ENCODE measurements around the gene DGKG.

The DGKG gene

GRCh38 chr3:186318135-186318534 lies 43.9 kb downstream of the DGKG start:
- H3K9me2 ChIP-seq (replicated peaks; ENCODE audit: control insufficient read depth, low read length), result no peaks in the 10 kb centered on the region
- no peaks in the 10 kb centered on the region for H3K4me1 ChIP-seq (ENCODE audit: control insufficient read depth, low read length)
- no peaks in the 10 kb centered on the region for H3K27me3 ChIP-seq (ENCODE audit: control insufficient read depth, low read length)
- no peaks in the 10 kb centered on the region for H3K79me2 ChIP-seq (ENCODE audit: control insufficient read depth, low read length)
- no peaks in the 10 kb centered on the region for H3K9me3 ChIP-seq (ENCODE audit: control insufficient read depth, insufficient read depth, low read length)
- no peak for TF ChIP-seq CTCF (IDR thresholded peaks at IDR 0.05; ENCODE audit: low read depth, low read length, poor library complexity, severe bottlenecking)
- no peak for TF ChIP-seq EZH2phosphoT487 (IDR thresholded peaks at IDR 0.05; ENCODE audit: borderline replicate concordance, low read length)
- no peaks in the 10 kb centered on the region for H3F3A ChIP-seq (ENCODE audit: control insufficient read depth, insufficient read depth)
- H3K27ac ChIP-seq (ENCODE audit: low read depth, low read length), result no peak overlapping the region
- H3K4me2 ChIP-seq (ENCODE audit: low read length), result no peak overlapping the region
- H3K36me3 ChIP-seq (ENCODE audit: control insufficient read depth, low read length), result no peaks in the 10 kb centered on the region
- H3K4me3 ChIP-seq (ENCODE audit: low read length), result no peak overlapping the region
- H4K20me1 ChIP-seq (ENCODE audit: control insufficient read depth, insufficient read depth, low read depth, low read length), result no peaks in the 10 kb centered on the region

GRCh38 chr3:186317478-186317877 lies 44.6 kb downstream of the DGKG start:
- no peak overlapping the region for H3K4me3 ChIP-seq (ENCODE audit: low read length)
- no peaks in the 10 kb centered on the region for H4K20me1 ChIP-seq (ENCODE audit: control insufficient read depth, insufficient read depth, low read depth, low read length)
- no peak overlapping the region for H3K27ac ChIP-seq (ENCODE audit: low read depth, low read length)
- no peaks in the 10 kb centered on the region for H3K27me3 ChIP-seq (ENCODE audit: control insufficient read depth, low read length)
- no peak for TF ChIP-seq CTCF (IDR thresholded peaks at IDR 0.05; ENCODE audit: low read depth, low read length, poor library complexity, severe bottlenecking)
- TF ChIP-seq EZH2phosphoT487 (IDR thresholded peaks at IDR 0.05; ENCODE audit: borderline replicate concordance, low read length), result no peak
- no peaks in the 10 kb centered on the region for H3K9me2 ChIP-seq (replicated peaks; ENCODE audit: control insufficient read depth, low read length)
- H3K9me3 ChIP-seq (ENCODE audit: control insufficient read depth, insufficient read depth, low read length), result no peaks in the 10 kb centered on the region
- H3K79me2 ChIP-seq (ENCODE audit: control insufficient read depth, low read length), result no peaks in the 10 kb centered on the region
- no peaks in the 10 kb centered on the region for H3F3A ChIP-seq (ENCODE audit: control insufficient read depth, insufficient read depth)
- no peaks in the 10 kb centered on the region for H3K4me1 ChIP-seq (ENCODE audit: control insufficient read depth, low read length)
- no peak overlapping the region for H3K4me2 ChIP-seq (ENCODE audit: low read length)
- no peaks in the 10 kb centered on the region for H3K36me3 ChIP-seq (ENCODE audit: control insufficient read depth, low read length)

DNA sequence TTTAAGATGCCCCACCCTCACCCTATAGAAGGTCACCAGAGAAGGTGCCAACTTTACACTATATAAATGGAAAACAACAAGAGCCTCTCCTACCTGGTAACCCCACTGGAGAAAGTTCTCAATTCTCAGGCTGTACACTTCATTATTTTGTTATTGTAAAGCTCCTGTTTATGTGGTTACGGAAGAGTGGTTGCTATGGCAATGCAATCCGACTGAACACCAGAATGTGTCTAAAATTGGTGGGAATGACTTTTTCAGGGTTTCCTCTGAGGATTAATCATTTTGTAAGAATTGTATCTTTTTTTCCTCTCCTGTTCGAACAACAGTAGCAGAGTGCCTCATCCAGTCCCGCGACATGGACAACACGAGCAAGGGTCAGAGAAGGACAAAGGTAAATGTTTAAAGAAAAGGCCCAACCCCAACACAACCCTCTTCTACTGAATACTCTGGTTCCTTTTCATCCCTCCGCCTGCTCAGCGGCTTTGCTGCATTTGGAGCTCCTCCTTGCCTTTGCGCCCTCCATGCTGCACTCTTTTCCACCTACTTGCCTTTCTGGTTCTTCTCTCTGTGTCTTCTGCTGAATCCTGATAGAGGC lies 45.3 kb downstream of the DGKG start:
- H3F3A ChIP-seq (ENCODE audit: control insufficient read depth, insufficient read depth), result no peaks in the 10 kb centered on the region
- no peak overlapping the region for H3K4me3 ChIP-seq (ENCODE audit: low read length)
- H3K27me3 ChIP-seq (ENCODE audit: control insufficient read depth, low read length), result no peaks in the 10 kb centered on the region
- H3K4me2 ChIP-seq (ENCODE audit: low read length), result no peak overlapping the region
- H3K9me3 ChIP-seq (ENCODE audit: control insufficient read depth, insufficient read depth, low read length), result no peaks in the 10 kb centered on the region
- H3K4me1 ChIP-seq (ENCODE audit: control insufficient read depth, low read length), result no peaks in the 10 kb centered on the region
- H4K20me1 ChIP-seq (ENCODE audit: control insufficient read depth, insufficient read depth, low read depth, low read length), result no peaks in the 10 kb centered on the region
- TF ChIP-seq EZH2phosphoT487 (IDR thresholded peaks at IDR 0.05; ENCODE audit: borderline replicate concordance, low read length) (no peak), CTCF (IDR thresholded peaks at IDR 0.05; ENCODE audit: low read depth, low read length, poor library complexity, severe bottlenecking) (no peak)
- no peaks in the 10 kb centered on the region for H3K36me3 ChIP-seq (ENCODE audit: control insufficient read depth, low read length)
- H3K9me2 ChIP-seq (replicated peaks; ENCODE audit: control insufficient read depth, low read length), result no peaks in the 10 kb centered on the region
- no peaks in the 10 kb centered on the region for H3K79me2 ChIP-seq (ENCODE audit: control insufficient read depth, low read length)
- H3K27ac ChIP-seq (ENCODE audit: low read depth, low read length), result no peak overlapping the region
